Activated naive CD4-positive, alpha-beta T cell treated with anti-CD3 and anti-CD28 coated beads, Interleukin-2, amount 10 ng/mL, durations not matched to agents 7 days and 5 days (primary cell): Measurements from ENCODE around the gene BID.

Experiments
- CTCF ChIA-PET: fragments of 350-600 bp; sonication (Branson Sonifier 250); formaldehyde crosslinking; loops from one replicate; lab custom pipeline; 2021; ENCODE audit warnings: antibody characterized with exemption; lab: Charles Lee
- DNase-seq: peaks from one replicate; pipeline ENCODE4 v3.0.0-alpha.2; 2020
- H3K27ac Mint-ChIP-seq: one replicate; pipeline ENCODE4 v1.8.0; 2021; ENCODE audit warnings: mild to moderate bottlenecking, moderate library complexity, mixed read lengths
- H3K27me3 Mint-ChIP-seq: one replicate; pipeline ENCODE4 v1.8.0; 2021; ENCODE audit warnings: mild to moderate bottlenecking, mixed read lengths
- H3K36me3 Mint-ChIP-seq: one replicate; pipeline ENCODE4 v1.8.0; 2021; ENCODE audit warnings: mixed read lengths
- H3K4me1 Mint-ChIP-seq: one replicate; pipeline ENCODE4 v1.8.0; 2021; ENCODE audit warnings: mixed read lengths
- H3K4me3 Mint-ChIP-seq: one replicate; pipeline ENCODE4 v1.8.0; 2021; ENCODE audit warnings: mild to moderate bottlenecking, moderate library complexity, mixed read lengths
- H3K9me3 Mint-ChIP-seq: one replicate; pipeline ENCODE4 v1.8.0; 2021; ENCODE audit warnings: mixed read lengths

The BID gene

DNA sequence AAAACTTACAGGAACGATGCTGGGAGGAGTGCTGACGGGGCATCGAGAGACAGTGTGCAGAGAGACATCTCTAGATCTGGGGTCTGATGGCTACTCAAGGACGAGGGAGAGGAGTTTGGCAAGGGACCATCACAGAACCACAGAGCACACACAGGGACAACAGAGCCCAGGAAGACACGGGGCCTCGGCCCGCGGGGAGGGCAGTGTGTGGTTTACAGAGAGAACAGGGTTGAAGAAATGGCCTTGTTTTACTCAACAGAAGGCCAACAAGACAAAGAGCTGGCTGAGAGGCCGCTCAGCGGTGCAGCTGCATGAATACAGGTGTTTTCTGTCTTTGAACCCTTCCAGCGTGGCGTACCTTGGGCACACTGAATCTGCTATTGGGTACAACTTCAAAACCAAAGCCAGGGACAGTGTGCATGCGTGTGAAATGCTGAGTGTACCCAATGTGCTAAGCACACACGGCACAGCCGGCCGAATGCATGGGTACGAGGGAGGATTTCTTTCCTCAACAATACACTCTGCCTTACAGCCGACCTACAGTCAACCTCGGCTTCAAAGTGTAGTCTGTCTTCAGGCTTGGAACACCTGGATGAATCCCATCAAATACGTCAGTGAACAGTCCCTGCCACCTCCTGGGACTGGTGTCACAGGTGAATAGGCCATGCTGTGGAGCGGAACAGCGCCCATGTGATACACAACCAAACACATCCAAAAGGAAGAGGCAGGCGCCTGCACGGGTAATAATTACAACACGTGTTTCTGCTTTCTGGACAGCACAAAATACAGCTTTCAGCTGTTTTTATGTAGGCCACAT, 20.7 kb upstream of the BID start:
- no peak overlapping the region for H3K27ac Mint-ChIP-seq
- H3K36me3 Mint-ChIP-seq = no peaks in the 10 kb centered on the region
- no peaks in the 10 kb centered on the region for H3K9me3 Mint-ChIP-seq
- no peaks in the 10 kb centered on the region for H3K27me3 Mint-ChIP-seq
- H3K4me3 Mint-ChIP-seq = no peak overlapping the region
- CTCF ChIA-PET = no interaction called here
- peaks cover 8% of the 10 kb centered on the region for H3K4me1 Mint-ChIP-seq
- DNase-seq = no peak

DNA sequence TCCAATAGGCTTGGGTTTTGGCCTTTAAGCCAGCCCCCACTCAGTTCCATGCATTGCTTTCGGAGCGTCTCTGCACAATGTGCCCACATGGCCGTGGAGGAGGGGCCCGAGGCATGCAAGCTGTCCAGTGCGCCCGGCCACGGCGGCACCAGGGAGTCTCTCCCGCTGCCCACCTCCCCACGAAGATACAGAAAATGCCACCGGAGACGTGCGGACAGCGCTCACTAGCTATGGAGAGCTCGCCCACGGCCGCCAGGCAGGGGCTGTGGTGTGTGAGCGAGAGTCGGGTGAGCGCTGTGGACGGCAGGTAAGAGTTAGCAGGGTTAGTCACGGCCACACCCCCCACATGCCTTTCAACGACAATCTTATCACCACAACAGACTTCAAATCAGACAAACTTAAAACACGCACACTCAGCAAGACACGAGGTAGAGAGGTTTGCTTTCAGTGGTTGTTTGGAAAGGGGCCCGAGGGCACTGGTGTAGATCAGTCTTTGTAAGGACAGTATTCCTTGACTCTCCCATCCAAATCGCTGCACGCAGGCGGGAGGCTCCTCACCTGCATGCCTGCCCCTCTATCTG, 18.7 kb upstream of the BID start:
- Mint-ChIP-seq H3K36me3 (no peaks in the 10 kb centered on the region), H3K4me3 (no peak overlapping the region), H3K9me3 (no peaks in the 10 kb centered on the region), H3K27me3 (no peaks in the 10 kb centered on the region), H3K27ac (no peak overlapping the region), H3K4me1 (peaks cover 1% of the 10 kb centered on the region)
- CTCF ChIA-PET = no interaction called here
- DNase-seq = no peak

DNA sequence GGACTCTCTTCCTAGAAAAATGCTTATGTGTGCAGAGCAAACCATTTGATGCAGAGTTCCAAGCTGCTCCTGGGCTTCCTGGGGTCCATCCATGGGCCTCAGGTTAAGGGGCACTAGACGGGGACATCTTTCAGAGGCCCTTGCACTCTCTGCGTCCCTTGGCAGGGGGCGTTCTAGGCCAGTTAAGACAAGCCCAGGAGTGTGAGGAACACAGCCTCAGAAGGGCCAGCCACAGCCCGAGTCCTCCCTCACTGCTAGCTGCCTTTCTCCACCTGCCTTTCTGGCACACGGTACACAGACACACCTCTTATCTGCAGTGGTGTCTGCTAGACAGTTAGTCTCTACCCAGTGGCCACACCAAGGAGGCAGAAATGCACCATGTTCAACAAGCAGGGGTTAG, 18.0 kb upstream of the BID start:
- no peaks in the 10 kb centered on the region for H3K9me3 Mint-ChIP-seq
- CTCF ChIA-PET = no interaction called here
- H3K4me1 Mint-ChIP-seq = no peaks in the 10 kb centered on the region
- H3K36me3 Mint-ChIP-seq = no peaks in the 10 kb centered on the region
- no peak overlapping the region for H3K4me3 Mint-ChIP-seq
- no peaks in the 10 kb centered on the region for H3K27me3 Mint-ChIP-seq
- no peak overlapping the region for H3K27ac Mint-ChIP-seq
- DNase-seq = no peak

- Mint-ChIP-seq H3K4me3 (no peak overlapping the region), H3K4me1 (peaks cover 4% of the 10 kb centered on the region), H3K36me3 (no peaks in the 10 kb centered on the region), H3K27ac (no peak overlapping the region), H3K9me3 (no peaks in the 10 kb centered on the region), H3K27me3 (no peaks in the 10 kb centered on the region)
- DNase-seq = no peak
- CTCF ChIA-PET = no interaction called here
Observed at GRCh38 chr22:17791196-17791595, 16.9 kb upstream of the BID start.

DNA sequence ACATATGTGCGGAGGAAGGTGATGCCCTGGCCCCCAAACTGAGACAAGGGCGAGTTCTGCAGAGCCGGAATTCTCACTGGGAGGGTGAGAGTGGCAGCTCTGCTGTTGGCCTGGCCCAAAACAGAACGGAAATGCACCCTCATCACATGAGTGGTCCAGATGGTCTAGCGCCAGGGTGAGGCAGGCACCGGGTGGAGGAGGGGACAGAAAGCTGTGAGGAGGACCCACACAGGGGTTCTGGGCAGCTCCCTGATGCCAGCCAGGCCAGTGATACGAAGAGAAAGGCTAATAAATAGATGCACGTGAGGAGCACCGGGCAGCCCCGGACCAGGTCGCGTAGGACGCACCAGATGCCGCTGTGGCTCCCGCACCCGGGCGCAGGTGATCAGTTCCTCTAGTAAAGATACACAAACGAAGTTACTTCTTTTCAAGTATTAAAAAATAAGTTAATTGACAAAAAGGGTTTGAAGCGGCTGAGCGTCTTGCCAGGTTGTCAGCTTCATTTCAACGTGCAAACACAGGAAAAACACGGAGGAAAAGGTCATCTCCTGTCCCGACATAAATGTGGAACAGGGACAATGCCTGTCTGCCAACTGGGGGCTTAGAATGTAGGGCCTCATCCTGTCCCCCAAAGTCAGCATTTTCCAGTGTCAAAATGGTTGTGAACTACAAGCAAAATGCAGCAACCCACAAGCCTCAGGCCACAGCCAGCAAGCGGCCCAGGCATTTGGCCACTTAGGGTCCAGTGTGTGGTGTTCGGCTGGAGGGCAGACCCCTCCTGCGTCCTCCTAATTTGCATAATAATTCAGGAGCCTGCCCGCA, 15.3 kb upstream of the BID start:
- Mint-ChIP-seq H3K4me1 (peaks cover 4% of the 10 kb centered on the region), H3K27me3 (no peaks in the 10 kb centered on the region), H3K27ac (no peak overlapping the region), H3K36me3 (no peaks in the 10 kb centered on the region), H3K4me3 (no peak overlapping the region), H3K9me3 (no peaks in the 10 kb centered on the region)
- DNase-seq = no peak
- CTCF ChIA-PET = interaction anchor here (0.6 kb wide), 1 partner anchor 819 kb away, joined by 3 read pairs; no protein-coding TSS in a partner anchor

DNA sequence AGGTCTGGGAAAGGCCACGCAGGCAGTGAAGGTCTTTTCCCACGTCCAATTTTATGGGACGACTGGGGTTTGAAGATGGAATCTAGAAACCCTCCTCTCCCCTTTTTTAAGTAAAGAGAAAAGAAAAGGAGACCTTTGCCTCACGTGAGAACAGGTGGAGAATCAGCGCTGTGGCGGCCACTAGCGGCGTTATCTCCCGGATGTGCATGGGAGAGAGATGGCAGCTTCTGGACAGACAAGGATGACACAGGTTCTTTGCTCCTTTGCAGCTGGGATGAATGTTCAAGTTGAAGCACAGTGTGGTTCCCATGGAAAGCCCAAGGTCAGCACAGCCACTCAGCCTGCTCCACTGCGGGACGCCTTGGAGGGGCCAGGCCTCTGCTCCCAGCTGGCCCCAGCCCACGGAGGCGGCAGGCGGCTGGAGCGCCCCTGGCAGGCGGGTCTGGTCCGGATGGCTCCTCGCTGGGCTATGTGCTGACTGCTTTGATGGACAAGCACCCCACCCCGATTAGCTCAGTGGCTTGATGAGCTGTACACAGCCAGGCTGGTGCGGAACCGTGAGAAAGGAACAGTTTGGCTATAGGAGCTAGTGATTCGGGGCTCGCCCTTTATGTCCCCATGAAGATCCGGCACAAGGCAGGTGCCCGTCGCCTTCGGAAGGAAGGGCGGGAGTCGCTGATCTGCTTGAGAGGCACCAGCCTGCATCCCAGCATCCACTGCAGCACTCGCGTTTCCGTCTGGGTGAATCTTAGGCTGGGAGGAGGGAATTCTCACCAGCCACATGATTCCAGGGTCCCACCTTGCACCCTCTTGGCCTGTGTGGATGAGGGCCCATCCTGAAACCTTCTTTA, 14.5 kb upstream of the BID start:
- Mint-ChIP-seq H3K4me1 (peaks cover 4% of the 10 kb centered on the region), H3K9me3 (no peaks in the 10 kb centered on the region), H3K36me3 (no peaks in the 10 kb centered on the region), H3K27me3 (no peaks in the 10 kb centered on the region), H3K27ac (no peak overlapping the region), H3K4me3 (no peak overlapping the region)
- CTCF ChIA-PET = interaction anchor here (0.6 to 5.1 kb wide), 3 partner anchors 45 to 818 kb away, joined by 3 to 88 read pairs (median 4); no protein-coding TSS in a partner anchor
- no peak for DNase-seq

GRCh38 chr22:17787716-17788330, 13.6 kb upstream of the BID start:
- no peak for DNase-seq
- H3K9me3 Mint-ChIP-seq = no peaks in the 10 kb centered on the region
- CTCF ChIA-PET = interaction anchor here (1.4 to 5.1 kb wide), 3 partner anchors 22 to 288 kb away, joined by 3 to 88 read pairs (median 4); no protein-coding TSS in a partner anchor
- H3K4me1 Mint-ChIP-seq = peaks cover 4% of the 10 kb centered on the region
- H3K4me3 Mint-ChIP-seq = no peak overlapping the region
- no peaks in the 10 kb centered on the region for H3K36me3 Mint-ChIP-seq
- H3K27ac Mint-ChIP-seq = no peak overlapping the region
- H3K27me3 Mint-ChIP-seq = no peaks in the 10 kb centered on the region

- Mint-ChIP-seq H3K4me1 (peaks cover 6% of the 10 kb centered on the region), H3K4me3 (no peak overlapping the region), H3K27ac (no peak overlapping the region), H3K9me3 (no peaks in the 10 kb centered on the region), H3K36me3 (no peaks in the 10 kb centered on the region), H3K27me3 (no peaks in the 10 kb centered on the region)
- no peak for DNase-seq
- CTCF ChIA-PET = interaction anchor here (1.2 to 5.1 kb wide), 4 partner anchors 10 to 229 kb away, joined by 3 to 88 read pairs (median 7); no protein-coding TSS in a partner anchor
Observed at GRCh38 chr22:17787241-17787640, 13.0 kb upstream of the BID start.

GRCh38 chr22:17786435-17787161, 12.3 kb upstream of the BID start:
- Mint-ChIP-seq H3K9me3 (no peaks in the 10 kb centered on the region), H3K36me3 (no peaks in the 10 kb centered on the region), H3K4me1 (peaks cover 10% of the 10 kb centered on the region), H3K27me3 (no peaks in the 10 kb centered on the region), H3K4me3 (no peak overlapping the region), H3K27ac (no peak overlapping the region)
- DNase-seq = no peak
- CTCF ChIA-PET = interaction anchor here (1.0 to 5.1 kb wide), 9 partner anchors 9 to 290 kb away, joined by 3 to 88 read pairs (median 6); partner anchors contain the start of gene PEX26

DNA sequence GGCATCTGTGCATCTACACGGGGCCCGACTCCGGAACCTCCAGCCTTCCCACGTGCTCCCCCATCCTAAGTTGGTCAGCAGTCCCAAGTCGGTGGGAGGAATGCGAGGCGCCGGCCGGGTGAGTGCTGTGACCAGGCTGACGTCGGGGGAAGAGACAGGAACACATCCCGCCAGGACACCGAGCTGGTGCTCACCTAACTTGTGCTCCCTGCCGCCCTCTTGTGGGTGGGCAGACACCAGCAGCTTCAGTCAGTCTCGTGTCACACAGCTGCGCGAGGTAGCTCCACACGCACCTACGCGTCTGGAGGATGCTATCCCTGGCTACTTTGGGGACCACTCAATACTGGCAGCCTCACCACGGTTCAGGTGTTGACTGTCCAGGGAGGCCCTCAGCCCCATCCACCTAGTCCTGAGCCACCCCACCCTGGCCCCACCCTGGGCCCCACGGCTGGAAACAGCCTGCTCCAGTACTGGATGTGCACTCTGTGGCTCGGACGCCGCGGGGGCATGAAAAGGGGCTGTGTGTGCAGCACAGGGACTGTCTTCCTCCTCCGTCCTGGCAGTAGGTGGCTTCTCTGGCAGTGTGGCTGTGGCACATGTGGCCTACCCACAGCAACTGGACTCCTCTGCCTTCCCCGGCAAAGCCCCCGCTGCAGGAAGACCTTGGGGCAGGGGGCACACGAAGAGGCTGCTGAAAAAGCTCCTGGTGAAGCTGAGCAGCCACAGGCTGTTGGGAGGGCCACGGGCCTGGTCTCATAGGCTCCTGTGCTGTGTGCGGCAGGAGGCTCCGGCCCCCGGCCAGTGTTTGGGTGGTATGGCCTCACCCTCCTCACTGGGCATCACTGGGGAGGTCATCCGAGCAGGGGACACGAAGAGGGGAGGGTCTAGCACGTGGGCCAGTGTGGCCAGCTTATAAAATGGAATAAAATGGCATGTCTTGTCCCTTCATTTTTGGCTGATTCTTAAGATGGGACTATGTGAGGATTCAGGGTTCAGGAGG, 11.2 kb upstream of the BID start:
- H3K27ac Mint-ChIP-seq = no peak overlapping the region
- no peak overlapping the region for H3K4me3 Mint-ChIP-seq
- peaks cover 21% of the 10 kb centered on the region for H3K4me1 Mint-ChIP-seq
- H3K9me3 Mint-ChIP-seq = no peaks in the 10 kb centered on the region
- H3K36me3 Mint-ChIP-seq = peaks cover 7% of the 10 kb centered on the region
- CTCF ChIA-PET = interaction anchor here (0.9 to 5.1 kb wide), 14 partner anchors 8 to 291 kb away, joined by 3 to 88 read pairs (median 6); partner anchors contain the start of gene PEX26
- DNase-seq = peak; percentile 80
- no peaks in the 10 kb centered on the region for H3K27me3 Mint-ChIP-seq

DNA sequence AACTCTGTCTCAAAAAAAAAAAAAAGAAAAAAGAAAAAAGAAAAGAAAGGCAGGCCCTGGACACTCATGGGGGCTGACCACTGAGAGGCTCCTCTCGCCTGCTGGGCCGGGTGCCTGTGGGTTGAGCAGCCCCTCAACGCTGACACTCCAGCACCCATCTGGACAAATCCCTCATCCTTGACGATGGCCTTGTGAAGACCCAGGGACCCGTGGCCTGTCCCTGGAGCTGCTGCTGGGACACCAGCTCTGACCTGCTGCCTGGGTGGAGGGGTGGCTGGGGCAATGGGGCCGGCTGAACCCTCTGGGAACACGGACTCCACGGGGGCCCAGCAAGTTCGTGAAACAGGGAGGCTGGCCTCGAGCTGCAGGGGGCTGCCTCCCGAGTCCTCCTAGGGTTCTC, 10.5 kb upstream of the BID start:
- H3K4me3 Mint-ChIP-seq = no peak overlapping the region
- DNase-seq = no peak
- CTCF ChIA-PET = interaction anchor here (0.9 to 5.1 kb wide), 10 partner anchors 8 to 292 kb away, joined by 3 to 88 read pairs (median 7); partner anchors contain the start of gene PEX26
- H3K36me3 Mint-ChIP-seq = peaks cover 10% of the 10 kb centered on the region
- H3K27ac Mint-ChIP-seq = no peak overlapping the region
- peaks cover 28% of the 10 kb centered on the region for H3K4me1 Mint-ChIP-seq
- H3K27me3 Mint-ChIP-seq = no peaks in the 10 kb centered on the region
- H3K9me3 Mint-ChIP-seq = no peaks in the 10 kb centered on the region
